ENCODE measurements around the gene TRIM32.

TRIM32 gene

GRCh38 chr9:116656977-116657376, 30.1 kb upstream of the TRIM32 start:
- Histone ChIP-seq H3K36me3 (ENCODE audit: control insufficient read depth, low read depth, low read length) (no peaks in the 10 kb centered on the region), H3K9ac (ENCODE audit: low read length) (no peak overlapping the region), H3K4me3 (ENCODE audit: low read length) (no peak overlapping the region), H3K27me3 (ENCODE audit: control insufficient read depth, insufficient read depth, low read length) (no peaks in the 10 kb centered on the region), H3K9me3 (ENCODE audit: control insufficient read depth, low read depth, low read length) (no peaks in the 10 kb centered on the region), H3K27ac (ENCODE audit: low read length) (no peak overlapping the region), H3K4me1 (ENCODE audit: control insufficient read depth, low read depth, low read length) (peaks cover 5% of the 10 kb centered on the region)

DNA sequence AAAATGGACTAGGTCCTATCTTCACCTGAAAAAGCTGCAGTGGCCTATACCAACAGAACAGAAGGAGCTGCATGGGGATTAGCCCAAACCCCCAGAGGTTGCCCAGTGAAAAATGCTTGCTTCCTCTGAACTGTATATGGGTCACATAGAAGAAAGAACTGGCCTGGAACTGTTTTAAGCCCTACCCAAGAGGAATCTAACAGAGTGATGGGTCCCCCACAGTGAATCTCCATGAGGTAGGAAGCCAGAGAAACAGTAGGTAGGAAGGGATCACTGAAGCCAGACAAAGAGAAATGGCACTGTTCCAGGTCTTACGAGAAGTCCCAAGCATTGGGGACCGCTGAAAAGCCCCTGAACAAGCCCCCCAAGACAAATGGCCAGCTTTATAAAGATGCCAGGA, 28.8 kb upstream of the TRIM32 start:
- H3K27me3 ChIP-seq (ENCODE audit: control insufficient read depth, insufficient read depth, low read length): no peaks in the 10 kb centered on the region
- no peaks in the 10 kb centered on the region for H3K9me3 ChIP-seq (ENCODE audit: control insufficient read depth, low read depth, low read length)
- no peak overlapping the region for H3K9ac ChIP-seq (ENCODE audit: low read length)
- peaks cover 5% of the 10 kb centered on the region for H3K4me1 ChIP-seq (ENCODE audit: control insufficient read depth, low read depth, low read length)
- no peaks in the 10 kb centered on the region for H3K36me3 ChIP-seq (ENCODE audit: control insufficient read depth, low read depth, low read length)
- H3K4me3 ChIP-seq (ENCODE audit: low read length): no peak overlapping the region
- no peak overlapping the region for H3K27ac ChIP-seq (ENCODE audit: low read length)

- no peaks in the 10 kb centered on the region for H3K27me3 ChIP-seq (ENCODE audit: control insufficient read depth, insufficient read depth, low read length)
- no peak overlapping the region for H3K4me3 ChIP-seq (ENCODE audit: low read length)
- H3K27ac ChIP-seq (ENCODE audit: low read length): no peak overlapping the region
- H3K9me3 ChIP-seq (ENCODE audit: control insufficient read depth, low read depth, low read length): no peaks in the 10 kb centered on the region
- no peaks in the 10 kb centered on the region for H3K36me3 ChIP-seq (ENCODE audit: control insufficient read depth, low read depth, low read length)
- H3K9ac ChIP-seq (ENCODE audit: low read length): no peak overlapping the region
- H3K4me1 ChIP-seq (ENCODE audit: control insufficient read depth, low read depth, low read length): peaks cover 5% of the 10 kb centered on the region
Observed at GRCh38 chr9:116661037-116661954, 25.8 kb upstream of the TRIM32 start.

GRCh38 chr9:116662646-116663310, 24.3 kb upstream of the TRIM32 start:
- no peaks in the 10 kb centered on the region for H3K27me3 ChIP-seq (ENCODE audit: control insufficient read depth, insufficient read depth, low read length)
- H3K4me1 ChIP-seq (ENCODE audit: control insufficient read depth, low read depth, low read length): peaks cover 5% of the 10 kb centered on the region
- no peak overlapping the region for H3K27ac ChIP-seq (ENCODE audit: low read length)
- H3K9ac ChIP-seq (ENCODE audit: low read length): no peak overlapping the region
- H3K4me3 ChIP-seq (ENCODE audit: low read length): no peak overlapping the region
- H3K36me3 ChIP-seq (ENCODE audit: control insufficient read depth, low read depth, low read length): no peaks in the 10 kb centered on the region
- H3K9me3 ChIP-seq (ENCODE audit: control insufficient read depth, low read depth, low read length): no peaks in the 10 kb centered on the region

- Histone ChIP-seq H3K9ac (ENCODE audit: low read length) (no peak overlapping the region), H3K27me3 (ENCODE audit: control insufficient read depth, insufficient read depth, low read length) (no peaks in the 10 kb centered on the region), H3K9me3 (ENCODE audit: control insufficient read depth, low read depth, low read length) (no peaks in the 10 kb centered on the region), H3K4me1 (ENCODE audit: control insufficient read depth, low read depth, low read length) (no peaks in the 10 kb centered on the region), H3K27ac (ENCODE audit: low read length) (no peak overlapping the region), H3K4me3 (ENCODE audit: low read length) (no peak overlapping the region), H3K36me3 (ENCODE audit: control insufficient read depth, low read depth, low read length) (no peaks in the 10 kb centered on the region)
Observed at GRCh38 chr9:116663581-116663980, 23.5 kb upstream of the TRIM32 start.

DNA sequence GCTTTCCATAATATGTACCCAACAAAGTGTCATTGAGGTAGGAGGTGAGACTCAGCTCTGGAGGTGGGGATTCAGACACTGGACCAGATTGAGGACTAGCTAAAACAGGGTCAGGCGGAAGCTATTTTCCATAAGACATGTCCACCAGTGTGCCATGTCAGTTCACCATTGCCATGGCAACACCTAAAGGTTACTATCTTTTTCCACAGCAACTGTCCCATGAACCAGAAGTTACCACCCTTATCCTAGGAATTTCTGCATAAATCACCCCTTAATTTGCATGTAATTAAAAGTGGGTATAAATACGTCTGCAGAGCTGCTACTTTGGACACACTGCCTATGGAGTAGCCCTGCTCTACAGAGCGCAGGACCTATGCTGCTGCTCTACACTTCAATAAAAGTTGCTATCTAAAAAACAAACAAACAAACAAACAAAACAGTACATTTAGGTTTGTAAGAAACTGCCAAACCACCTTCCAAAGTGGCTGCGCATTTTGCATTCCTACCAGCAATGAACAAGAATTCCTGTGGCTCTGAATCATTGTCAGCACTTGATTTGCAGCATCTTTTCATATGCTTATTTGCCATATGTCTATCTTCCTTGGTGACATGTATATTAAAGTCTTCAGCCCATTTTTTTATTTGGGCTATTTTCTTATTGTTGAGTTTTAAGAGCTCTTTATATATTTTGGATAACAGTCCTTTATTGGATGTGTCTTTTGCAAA, 18.0 kb upstream of the TRIM32 start:
- Histone ChIP-seq H3K9me3 (ENCODE audit: control insufficient read depth, low read depth, low read length) (peaks cover 3% of the 10 kb centered on the region), H3K36me3 (ENCODE audit: control insufficient read depth, low read depth, low read length) (no peaks in the 10 kb centered on the region), H3K27me3 (ENCODE audit: control insufficient read depth, insufficient read depth, low read length) (no peaks in the 10 kb centered on the region), H3K4me3 (ENCODE audit: low read length) (no peak overlapping the region), H3K9ac (ENCODE audit: low read length) (no peak overlapping the region), H3K4me1 (ENCODE audit: control insufficient read depth, low read depth, low read length) (no peaks in the 10 kb centered on the region), H3K27ac (ENCODE audit: low read length) (no peak overlapping the region)

DNA sequence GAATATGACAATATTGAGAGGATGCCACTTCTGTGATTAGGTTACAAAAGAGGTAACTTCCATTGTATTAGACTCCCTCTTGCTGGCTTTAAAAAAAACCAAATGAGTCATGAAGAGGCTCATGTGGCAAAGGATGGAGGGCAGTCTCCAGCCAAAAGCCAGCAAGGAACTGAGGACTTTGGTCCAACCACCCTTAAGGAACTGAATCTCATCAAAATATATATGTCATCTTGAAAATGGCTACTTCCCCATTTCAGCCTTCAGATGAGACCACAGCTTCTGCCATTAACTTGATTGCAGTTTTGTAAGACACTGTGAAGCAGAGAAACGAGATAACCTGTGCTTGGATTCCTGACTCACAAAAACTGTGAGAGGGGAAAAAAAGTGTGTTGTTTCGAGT, 15.5 kb upstream of the TRIM32 start:
- H3K4me1 ChIP-seq (ENCODE audit: control insufficient read depth, low read depth, low read length): no peaks in the 10 kb centered on the region
- H3K9me3 ChIP-seq (ENCODE audit: control insufficient read depth, low read depth, low read length): peaks cover 8% of the 10 kb centered on the region
- no peak overlapping the region for H3K4me3 ChIP-seq (ENCODE audit: low read length)
- no peaks in the 10 kb centered on the region for H3K36me3 ChIP-seq (ENCODE audit: control insufficient read depth, low read depth, low read length)
- no peak overlapping the region for H3K27ac ChIP-seq (ENCODE audit: low read length)
- no peaks in the 10 kb centered on the region for H3K27me3 ChIP-seq (ENCODE audit: control insufficient read depth, insufficient read depth, low read length)
- no peak overlapping the region for H3K9ac ChIP-seq (ENCODE audit: low read length)

DNA sequence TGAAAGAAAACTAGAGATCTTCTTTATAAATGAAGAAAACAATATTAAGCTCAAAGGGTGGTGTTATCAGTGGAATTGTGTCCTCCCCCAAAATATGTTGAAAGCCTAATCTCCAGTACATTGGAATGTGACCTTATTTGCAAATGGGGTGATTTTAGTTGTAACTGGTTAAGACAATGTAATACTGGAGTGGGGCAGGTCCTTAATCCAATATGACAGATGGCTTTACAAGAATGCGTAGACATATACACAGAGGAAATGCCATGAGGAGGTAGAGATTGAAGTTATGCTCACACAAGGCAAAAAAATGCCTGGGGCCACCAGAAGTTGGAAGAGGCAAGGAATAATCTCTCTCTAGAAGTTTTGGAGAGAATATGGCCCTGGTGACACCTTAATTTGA, 13.7 kb upstream of the TRIM32 start:
- Histone ChIP-seq H3K27me3 (ENCODE audit: control insufficient read depth, insufficient read depth, low read length) (no peaks in the 10 kb centered on the region), H3K27ac (ENCODE audit: low read length) (no peak overlapping the region), H3K9ac (ENCODE audit: low read length) (no peak overlapping the region), H3K36me3 (ENCODE audit: control insufficient read depth, low read depth, low read length) (no peaks in the 10 kb centered on the region), H3K4me1 (ENCODE audit: control insufficient read depth, low read depth, low read length) (no peaks in the 10 kb centered on the region), H3K9me3 (ENCODE audit: control insufficient read depth, low read depth, low read length) (peaks cover 8% of the 10 kb centered on the region), H3K4me3 (ENCODE audit: low read length) (no peak overlapping the region)

- H3K9me3 ChIP-seq (ENCODE audit: control insufficient read depth, low read depth, low read length): peaks cover 8% of the 10 kb centered on the region
Observed at GRCh38 chr9:116674210-116674980, 12.7 kb upstream of the TRIM32 start.

GRCh38 chr9:116683535-116683934, 3.6 kb upstream of the TRIM32 start:
- H3K9me3 ChIP-seq (ENCODE audit: control insufficient read depth, low read depth, low read length): no peaks in the 10 kb centered on the region

More at GRCh38 chr9:116674210-116674980, 12.7 kb upstream of the TRIM32 start:
- no peaks in the 10 kb centered on the region for H3K27me3 ChIP-seq (ENCODE audit: control insufficient read depth, insufficient read depth, low read length)
- H3K36me3 ChIP-seq (ENCODE audit: control insufficient read depth, low read depth, low read length): no peaks in the 10 kb centered on the region
- H3K27ac ChIP-seq (ENCODE audit: low read length): no peak overlapping the region
- no peaks in the 10 kb centered on the region for H3K4me1 ChIP-seq (ENCODE audit: control insufficient read depth, low read depth, low read length)
- H3K9ac ChIP-seq (ENCODE audit: low read length): no peak overlapping the region
- H3K4me3 ChIP-seq (ENCODE audit: low read length): no peak overlapping the region

DNA sequence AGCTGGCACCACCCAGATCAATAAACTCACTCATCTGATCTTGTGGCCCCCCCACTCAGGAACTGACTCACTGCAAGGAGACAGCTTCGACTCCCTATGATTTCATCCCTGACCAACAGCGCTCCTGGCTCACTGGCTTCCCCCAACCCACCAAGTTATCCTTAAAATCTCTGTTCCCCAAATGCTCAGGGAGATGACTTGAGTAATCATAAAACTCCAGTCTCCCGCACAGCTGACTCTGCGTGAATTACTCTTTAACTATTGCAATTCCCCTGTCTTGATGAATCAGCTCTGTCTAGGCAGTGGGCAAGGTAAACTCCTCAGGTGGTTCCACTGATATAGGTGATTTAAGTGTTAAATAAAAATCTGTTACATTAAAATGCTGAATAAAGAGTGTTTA, 1.9 kb upstream of the TRIM32 start:
- H3K9ac ChIP-seq (ENCODE audit: low read length): no peak overlapping the region
- H3K9me3 ChIP-seq (ENCODE audit: control insufficient read depth, low read depth, low read length): no peaks in the 10 kb centered on the region
- peaks cover 12% of the 10 kb centered on the region for H3K4me1 ChIP-seq (ENCODE audit: control insufficient read depth, low read depth, low read length)
- no peaks in the 10 kb centered on the region for H3K36me3 ChIP-seq (ENCODE audit: control insufficient read depth, low read depth, low read length)
- peaks cover 9% of the 10 kb centered on the region for H3K27me3 ChIP-seq (ENCODE audit: control insufficient read depth, insufficient read depth, low read length)
- H3K4me3 ChIP-seq (ENCODE audit: low read length): no peak overlapping the region
- H3K27ac ChIP-seq (ENCODE audit: low read length): no peak overlapping the region

More at GRCh38 chr9:116683535-116683934, 3.6 kb upstream of the TRIM32 start:
- Histone ChIP-seq H3K27me3 (ENCODE audit: control insufficient read depth, insufficient read depth, low read length) (peaks cover 9% of the 10 kb centered on the region), H3K4me3 (ENCODE audit: low read length) (no peak overlapping the region), H3K27ac (ENCODE audit: low read length) (no peak overlapping the region), H3K4me1 (ENCODE audit: control insufficient read depth, low read depth, low read length) (peaks cover 12% of the 10 kb centered on the region), H3K36me3 (ENCODE audit: control insufficient read depth, low read depth, low read length) (no peaks in the 10 kb centered on the region), H3K9ac (ENCODE audit: low read length) (no peak overlapping the region)

All from iPS-18a (cell line).